Measurements from ENCODE around the gene SLK. TPM values are rescaled to one million over a fixed set of nuclear protein-coding genes. Genes with fewer than 3 reads are reported as not detected.

The SLK gene
- total and polyA plus RNA-seq, 10 of the 15 experiments (the other 5 are each of a cell fraction or from before 2014, with no cell fraction given): 2.5 to 24.2 (median 11.1) TPM

- FAIRE-seq: no peak
- H2AFZ ChIP-seq (ENCODE audit: control insufficient read depth, low read depth, low read length): no peak overlapping the region
- H3K4me3 ChIP-seq: no peak overlapping the region
- ChIA-PET POLR2A (interaction anchor here (0.5 to 1.0 kb wide), 2 partner anchors 9 to 10 kb away, joined by 3 to 4 read pairs; no protein-coding TSS in a partner anchor), RAD21 (ENCODE audit: unreplicated experiment) (interaction anchor here (1.0 to 1.4 kb wide), 3 partner anchors 9 to 145 kb away, joined by 3 to 4 read pairs (median 3); no protein-coding TSS in a partner anchor), SMC1A (ENCODE audit: uncharacterized antibody, unreplicated experiment) (interaction anchor here (0.8 to 1.2 kb wide), 6 partner anchors 9 to 244 kb away, joined by 3 to 9 read pairs (median 4); no protein-coding TSS in a partner anchor), CTCF (interaction anchor here (0.9 to 1.4 kb wide), 4 partner anchors 9 to 103 kb away, joined by 3 to 6 read pairs (median 4); no protein-coding TSS in a partner anchor)
- peaks cover 7% of the 10 kb centered on the region; the same call in 1 of the 2 replicates for H3K4me1 ChIP-seq (ENCODE audit: control insufficient read depth, insufficient read depth, low read length)
- no peaks in the 10 kb centered on the region for H3K27me3 ChIP-seq (replicated peaks in 1 of 2; ENCODE audit: control insufficient read depth in 2 of 2, insufficient read depth in 2 of 2, low read length in 1 of 2)
- no peaks in the 10 kb centered on the region for H3K36me3 ChIP-seq (ENCODE audit: control insufficient read depth in 2 of 2, insufficient read depth in 2 of 2, low read length in 1 of 2)
- TF ChIP-seq HSF1 (IDR thresholded peaks at IDR 0.05; ENCODE audit: low read depth, low read length) (no peak), ELK1 (IDR thresholded peaks at IDR 0.05; ENCODE audit: low read depth, low read length) (no peak), SREBF1 (IDR thresholded peaks at IDR 0.05; ENCODE audit: low read length) (no peak), NR2C1 (IDR thresholded peaks at IDR 0.05) (no peak), TCF3 (IDR thresholded peaks at IDR 0.05; ENCODE audit: borderline replicate concordance, insufficient read depth, low read depth, low read length) (no peak), FOS (IDR thresholded peaks at IDR 0.05; ENCODE audit: borderline replicate concordance, extremely low read depth, insufficient read length) (no peak), TBL1XR1 (IDR thresholded peaks at IDR 0.05; ENCODE audit: low read depth, low read length) (no peak), SP1 (IDR thresholded peaks at IDR 0.05; ENCODE audit: low read depth, low read length) (no peak), HDGF (IDR thresholded peaks at IDR 0.05) (no peak), ATF3 (IDR thresholded peaks at IDR 0.05; ENCODE audit: borderline replicate concordance, extremely low read depth, low read depth, low read length) (no peak), RBBP5 (conservative IDR thresholded peaks at IDR 0.05) (no peak), HDAC2 (IDR thresholded peaks at IDR 0.05) (no peak), SKIL (IDR thresholded peaks at IDR 0.05; ENCODE audit: low read depth, poor library complexity, severe bottlenecking) (no peak), KDM1A (IDR thresholded peaks at IDR 0.05; ENCODE audit: borderline replicate concordance) (no peak), NKRF (conservative IDR thresholded peaks at IDR 0.05) (no peak), RB1 (IDR thresholded peaks at IDR 0.05; ENCODE audit: borderline replicate concordance) (no peak)
- H3K79me2 ChIP-seq (ENCODE audit: control insufficient read depth, insufficient read depth, low read length): peaks cover 55% of the 10 kb centered on the region
- WGBS (ENCODE audit: insufficient coverage, insufficient replicate concordance, low lambda C conversion rate, missing lambda C conversion rate): 71% methylated on average over 2 of the region's 2 CpGs
- H3K9ac ChIP-seq (ENCODE audit: control insufficient read depth, insufficient read depth, low read length): no peak overlapping the region
- no peak overlapping the region for H3K27ac ChIP-seq (ENCODE audit: control insufficient read depth, insufficient read depth)
- no peaks in the 10 kb centered on the region for H3K9me3 ChIP-seq (replicated peaks; ENCODE audit: control insufficient read depth, insufficient read depth, low read length)
- intact Hi-C loops (cut with micrococcal nuclease; ENCODE audit: unreplicated experiment): no loop called here
- no peak for ATAC-seq
- no peak for DNase-seq (ENCODE audit: low read depth, low spot score)
- in situ Hi-C loops (cut with MboI): no loop called here
- no peaks in the 10 kb centered on the region for H4K20me1 ChIP-seq (ENCODE audit: control insufficient read depth, insufficient read depth)
- BruUV-seq (replicated peaks): no TSS peak
- H3K4me2 ChIP-seq (ENCODE audit: control insufficient read depth, insufficient read depth): no peak overlapping the region
Measured at GRCh38 chr10:103979530-103979929, 12.6 kb downstream of the SLK start.

Data from GM12878 (cell line).